H1 (cell line): Measurements from ENCODE around the gene VPREB1. TPM values are rescaled to one million over a fixed set of nuclear protein-coding genes. Genes with fewer than 3 reads are reported as not detected.

Experiments used
- CTCF ChIA-PET: fragments of 300-600 bp; sonication (Branson Sonifier 250); formaldehyde crosslinking; loops from one replicate; lab custom pipeline; 2021; ENCODE audit not compliant: partially characterized antibody; lab: Charles Lee
- POLR2A ChIA-PET: fragments of 300-600 bp; sonication (Branson Sonifier 250); formaldehyde crosslinking; loops from one replicate; lab custom pipeline; 2021; ENCODE audit warnings: inconsistent platforms; ENCODE audit not compliant: partially characterized antibody; lab: Charles Lee
- DNase-seq, 2 experiments: peaks; one replicate each; pipeline versions ENCODE4 v3.0.0 to v3.0.0-alpha.2; 2010 to 2022; ENCODE audit warnings: low spot score in 2 of 2, low read depth in 1 of 2, mixed read lengths in 1 of 2
- FAIRE-seq: peaks from 2 replicates; lab custom pipeline; 2011; peaks lifted over from hg19 to GRCh38; lab: Jason Lieb, UNC
- H2AFZ ChIP-seq: 2 replicates; pipeline ENCODE4 v1.8.1; 2012; ENCODE audit warnings: low read length, inconsistent platforms
- H2AK5ac ChIP-seq: 2 replicates; pipeline ENCODE4 v1.6.1; 2013; ENCODE audit warnings: low read depth, low read length
- H2BK120ac ChIP-seq: replicated peaks from 2 replicates; pipeline ENCODE3; 2013; ENCODE audit warnings: low read depth, low read length, inconsistent platforms
- H2BK12ac ChIP-seq: 2 replicates; pipeline ENCODE4 v1.6.1; 2013; ENCODE audit warnings: low read depth, low read length
- H2BK15ac ChIP-seq: 2 replicates; pipeline ENCODE4 v1.6.1; 2013; ENCODE audit warnings: low read length
- H2BK20ac ChIP-seq: 2 replicates; pipeline ENCODE4 v1.6.1; 2013; ENCODE audit warnings: low read length
- H2BK5ac ChIP-seq: 2 replicates; pipeline ENCODE4 v1.6.1; 2013; ENCODE audit warnings: low read depth, low read length
- H3K14ac ChIP-seq: 2 replicates; pipeline ENCODE4 v1.6.1; 2013; ENCODE audit warnings: inconsistent platforms; ENCODE audit not compliant: insufficient read length
- H3K18ac ChIP-seq: 2 replicates; pipeline ENCODE4 v1.6.1; 2013; ENCODE audit warnings: low read length; ENCODE audit errors: extremely low read depth
- H3K23ac ChIP-seq: 2 replicates; pipeline ENCODE4 v1.6.1; 2013; ENCODE audit warnings: inconsistent platforms; ENCODE audit not compliant: insufficient read length
- H3K23me2 ChIP-seq: 2 replicates; pipeline ENCODE4 v1.6.1; 2013; ENCODE audit warnings: low read depth, low read length
- H3K27ac ChIP-seq: 2 replicates; pipeline ENCODE4 v1.6.1; 2011; ENCODE audit warnings: low read depth, low read length, inconsistent platforms
- H3K27me3 ChIP-seq, 4 experiments: replicated peaks in 1 of 4; 1 replicate in 1 of 4; 2 replicates in 3 of 4; pipeline versions ENCODE4 v1.6.1 to v1.8.1; 2011 to 2013; ENCODE audit warnings: low read length in 3 of 4, mild to moderate bottlenecking in 3 of 4, inconsistent platforms in 2 of 4, mixed read lengths in 2 of 4, moderate library complexity in 1 of 4; ENCODE audit not compliant: control insufficient read depth in 3 of 4, insufficient read depth in 3 of 4; ENCODE audit errors: extremely low read depth in 1 of 4
- H3K36me3 ChIP-seq, 4 experiments: 2 replicates each; pipeline versions ENCODE4 v1.6.1 to v1.8.1; 2011 to 2013; ENCODE audit warnings: mild to moderate bottlenecking in 4 of 4, low read length in 3 of 4, moderate library complexity in 2 of 4, control low read depth in 1 of 4, inconsistent platforms in 1 of 4; ENCODE audit not compliant: insufficient read depth in 4 of 4, control insufficient read depth in 2 of 4
- H3K4ac ChIP-seq: replicated peaks from 2 replicates; pipeline ENCODE3; 2013; ENCODE audit warnings: low read length, low read depth, mixed read lengths, inconsistent platforms; ENCODE audit not compliant: insufficient read length
- H3K4me1 ChIP-seq, 4 experiments: replicated peaks in 1 of 4; 1 replicate in 1 of 4; 2 replicates in 3 of 4; pipeline versions ENCODE4 v1.6.1 to v1.8.1; 2011 to 2013; ENCODE audit warnings: low read length in 3 of 4, inconsistent platforms in 2 of 4, mixed read lengths in 1 of 4; ENCODE audit not compliant: insufficient read depth in 4 of 4, control insufficient read depth in 3 of 4
- H3K4me2 ChIP-seq, 2 experiments: 2 replicates each; pipeline versions ENCODE4 v1.6.1 to v1.8.1; 2011 to 2013; ENCODE audit warnings: low read depth in 2 of 2, low read length in 2 of 2, control low read depth in 1 of 2, inconsistent platforms in 1 of 2, mild to moderate bottlenecking in 1 of 2; ENCODE audit not compliant: insufficient read depth in 1 of 2
- H3K4me3 ChIP-seq, 4 experiments: fragments of 200-600, 300-600 bp in 1 of 4; sonication (generic), shearing (Covaris generic), sonication (Bioruptor Twin) in 1 of 4; 2 replicates each; pipeline versions ENCODE4 v1.5.1 to v1.8.1; 2011 to 2016; ENCODE audit warnings: low read length in 4 of 4, low read depth in 3 of 4, control low read depth in 2 of 4, inconsistent platforms in 2 of 4, mild to moderate bottlenecking in 2 of 4, mixed read lengths in 1 of 4, moderate library complexity in 1 of 4; ENCODE audit not compliant: insufficient read depth in 2 of 4; ENCODE audit errors: extremely low read depth in 1 of 4
- H3K56ac ChIP-seq: replicated peaks from 2 replicates; pipeline ENCODE3; 2013; ENCODE audit warnings: low read depth, mild to moderate bottlenecking, mixed read lengths, low read length, inconsistent platforms; ENCODE audit not compliant: insufficient read length
- H3K79me1 ChIP-seq: 2 replicates; pipeline ENCODE4 v1.6.1; 2013; ENCODE audit warnings: low read depth, low read length, control low read depth
- H3K79me2 ChIP-seq, 2 experiments: 2 replicates each; pipeline versions ENCODE4 v1.6.1 to v1.8.1; 2012 to 2013; ENCODE audit warnings: low read length in 2 of 2, mild to moderate bottlenecking in 2 of 2, inconsistent platforms in 1 of 2; ENCODE audit not compliant: insufficient read depth in 2 of 2, control insufficient read depth in 1 of 2
- H3K9ac ChIP-seq, 4 experiments: replicated peaks in 1 of 4; 1 replicate in 1 of 4; 2 replicates in 3 of 4; pipeline versions ENCODE4 v1.6.1 to v1.8.1; 2011 to 2013; ENCODE audit warnings: low read depth in 3 of 4, low read length in 3 of 4, control low read depth in 2 of 4, mild to moderate bottlenecking in 2 of 4, moderate library complexity in 2 of 4, inconsistent platforms in 1 of 4; ENCODE audit errors: extremely low read depth in 1 of 4
- H3K9me3 ChIP-seq, 2 experiments: 2 replicates each; pipeline versions ENCODE4 v1.6.1 to v1.8.1; 2012 to 2013; ENCODE audit warnings: mild to moderate bottlenecking in 2 of 2, moderate library complexity in 2 of 2, control low read depth in 1 of 2, inconsistent platforms in 1 of 2, low read depth in 1 of 2, low read length in 1 of 2, mixed read lengths in 1 of 2; ENCODE audit not compliant: insufficient read depth in 2 of 2
- H4K20me1 ChIP-seq, 2 experiments: replicated peaks in 1 of 2; 2 replicates each; pipeline versions ENCODE3 to v1.8.1; 2011 to 2013; ENCODE audit warnings: inconsistent platforms in 2 of 2, low read length in 2 of 2, mild to moderate bottlenecking in 1 of 2; ENCODE audit not compliant: insufficient read depth in 2 of 2, control insufficient read depth in 1 of 2
- H4K5ac ChIP-seq: 2 replicates; pipeline ENCODE4 v1.6.1; 2013; ENCODE audit warnings: low read length, low read depth, mixed read lengths, inconsistent platforms; ENCODE audit not compliant: insufficient read length
- H4K8ac ChIP-seq: 2 replicates; pipeline ENCODE4 v1.8.0; 2013; ENCODE audit warnings: mild to moderate bottlenecking, moderate library complexity, low read length, inconsistent platforms; ENCODE audit not compliant: insufficient read depth; ENCODE audit errors: extremely low read depth
- H4K91ac ChIP-seq: replicated peaks from 2 replicates; pipeline ENCODE3; 2013; ENCODE audit warnings: low read length, mixed read lengths, inconsistent platforms; ENCODE audit not compliant: insufficient read length
- NANOG ChIP-seq: IDR thresholded peaks from 2 replicates; pipeline ENCODE4 v1.6.1; 2011; ENCODE audit warnings: low read length, low read depth, mild to moderate bottlenecking, inconsistent platforms; ENCODE audit not compliant: insufficient read depth, poor library complexity, severe bottlenecking
- SIX5 ChIP-seq: IDR thresholded peaks from 2 replicates; pipeline ENCODE4 v1.6.1; 2011; ENCODE audit warnings: mild to moderate bottlenecking, low read depth, low read length
- TAF1 ChIP-seq: IDR thresholded peaks from 2 replicates; pipeline ENCODE4 v1.6.1; 2011; ENCODE audit warnings: mild to moderate bottlenecking, low read depth, low read length
- WGBS, 2 experiments: shearing (Covaris generic) in 1 of 2; methylation state at CpG; one replicate each; pipeline versions ENCODE4 v1.1.6 to v1.1.7; 2013 to 2015; ENCODE audit warnings: low lambda C conversion rate in 2 of 2, mixed read lengths in 2 of 2, inconsistent platforms in 1 of 2, low coverage in 1 of 2, missing lambda C conversion rate in 1 of 2; ENCODE audit not compliant: insufficient replicate concordance in 2 of 2, insufficient coverage in 1 of 2, insufficient read length in 1 of 2; ENCODE audit errors: extremely low coverage in 1 of 2, missing lambda C conversion rate in 1 of 2; 5-methylcytosine and 5-hydroxymethylcytosine counted together
- polyA plus RNA-seq, 7 experiments: library from polyadenylated mRNA; depleted of rRNA in 3 of 7; stranded (reverse) in 5 of 7; unstranded in 2 of 7; fragments of >200 nt in 5 of 7; fragments of 200-250 nt in 2 of 7; gene quantifications; 1 replicate in 5 of 7; 2 replicates in 1 of 7; 4 replicates in 1 of 7; pipeline versions ENCODE4 v1.2.1 to v1.2.3, GENCODE V29; 2011 to 2013; ENCODE audit warnings: missing spikeins in 2 of 7, mixed read lengths in 2 of 7
- total RNA-seq: library from RNA; stranded (reverse); fragmentation: NEBNext Ultra II Directional; extraction: Animal tissue kit (Norgen Biotek cat#: 25700); gene quantifications from 2 replicates; pipeline ENCODE4 v1.2.1, GENCODE V29; 2021

Gene VPREB1
- total and polyA plus RNA-seq, 2 of the 8 experiments (the other 6 are each of a cell fraction or from before 2014, with no cell fraction given): not detected

DNA sequence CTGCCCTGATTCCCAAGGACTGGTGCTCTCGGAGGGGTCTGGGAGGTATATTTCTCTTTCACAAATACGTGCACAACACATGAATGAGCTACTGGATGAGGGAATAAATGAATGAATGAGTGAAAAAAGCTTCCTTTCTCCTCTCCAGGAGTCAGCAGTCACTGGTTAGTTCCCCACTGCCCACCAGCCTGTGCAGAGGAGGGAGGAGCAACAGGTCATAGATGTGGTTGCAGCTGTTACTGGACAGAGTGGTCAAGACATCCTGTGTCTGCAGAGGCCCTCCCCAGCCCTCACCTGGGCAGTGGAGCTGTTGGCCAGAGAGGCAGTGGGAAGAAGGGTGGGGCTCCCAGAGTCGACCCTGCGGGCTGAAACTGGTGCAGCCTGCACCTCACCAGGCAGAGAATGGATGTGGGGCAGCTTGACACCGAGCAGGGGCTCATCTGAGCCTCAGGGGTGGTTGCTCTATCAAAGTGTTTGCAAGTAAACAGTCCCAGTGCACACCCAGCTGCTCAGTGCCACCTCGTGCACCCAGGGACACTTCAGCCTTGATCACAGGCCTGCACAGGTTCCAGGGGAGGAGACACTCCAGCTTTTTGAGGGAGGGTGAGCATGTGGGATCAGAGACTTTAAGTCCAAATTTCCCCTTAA lies 1.4 kb upstream of the VPREB1 start:
- no peak overlapping the region for H2AK5ac ChIP-seq
- no peak overlapping the region for H3K4ac ChIP-seq
- H2BK5ac ChIP-seq: no peak overlapping the region
- peaks cover 88 to 99% (median 98%) of the 10 kb centered on the region in 4 experiments for H3K27me3 ChIP-seq
- FAIRE-seq (no peak), DNase-seq (no peak)
- H3K9ac ChIP-seq: no peak overlapping the region
- no peak overlapping the region for H3K18ac ChIP-seq
- H4K91ac ChIP-seq: no peak overlapping the region
- no peak overlapping the region for H3K23ac ChIP-seq
- no peak overlapping the region for H3K56ac ChIP-seq
- H4K20me1 ChIP-seq: peaks cover 2 to 16% of the 10 kb centered on the region in 2 experiments
- no peak overlapping the region for H2BK20ac ChIP-seq
- no peaks in the 10 kb centered on the region for H3K36me3 ChIP-seq
- H3K9me3 ChIP-seq: no peaks in the 10 kb centered on the region
- H2BK120ac ChIP-seq: no peak overlapping the region
- POLR2A ChIA-PET: interaction anchor here (0.8 kb wide), 1 partner anchor 10 kb away, joined by 3 read pairs; no protein-coding TSS in a partner anchor
- H3K79me2 ChIP-seq: no peaks in the 10 kb centered on the region
- no peaks in the 10 kb centered on the region for H3K4me1 ChIP-seq
- H3K4me3 ChIP-seq: no peak overlapping the region
- no peak overlapping the region for H3K27ac ChIP-seq
- H2BK12ac ChIP-seq: no peak overlapping the region
- H3K79me1 ChIP-seq: no peaks in the 10 kb centered on the region
- CTCF ChIA-PET: interaction anchor here (1.2 to 1.9 kb wide), 3 partner anchors 29 to 86 kb away, joined by 3 to 7 read pairs (median 5); no protein-coding TSS in a partner anchor
- no peak overlapping the region for H3K4me2 ChIP-seq
- WGBS, 2 experiments: 53% methylated on average over 6 of the region's 6 CpGs; no CpG with 5 or more reads in 1 of the 2 experiments
- TF ChIP-seq SIX5 (no peak), NANOG (no peak), TAF1 (no peak)
- H3K14ac ChIP-seq: no peak overlapping the region
- H2BK15ac ChIP-seq: no peak overlapping the region
- no peak overlapping the region for H4K8ac ChIP-seq
- no peaks in the 10 kb centered on the region for H3K23me2 ChIP-seq
- no peak overlapping the region for H4K5ac ChIP-seq
- H2AFZ ChIP-seq: no peak overlapping the region
